ENCODE results near the gene RALGPS2.

DNA sequence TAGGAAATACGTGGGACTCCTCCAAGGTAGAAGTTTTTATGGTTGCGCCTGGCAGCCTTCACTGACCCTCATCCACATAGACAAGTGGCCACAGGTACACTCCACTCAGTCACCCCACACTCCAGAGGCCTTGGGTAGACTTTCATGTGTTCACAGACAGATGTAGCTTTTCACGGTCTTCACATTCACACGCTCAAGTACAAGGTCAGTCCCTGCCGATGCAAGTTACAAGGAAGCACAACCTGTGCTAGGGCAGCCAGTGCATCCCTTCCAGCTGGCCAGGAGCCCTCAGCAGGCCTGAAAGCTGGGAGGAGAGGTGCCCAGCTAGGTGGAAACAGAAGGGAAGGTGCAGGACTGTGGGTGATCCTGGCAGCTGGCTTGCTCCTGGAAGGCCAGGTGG lies 245.1 kb downstream of the RALGPS2 start:
- TF ChIP-seq, protein P1, sequence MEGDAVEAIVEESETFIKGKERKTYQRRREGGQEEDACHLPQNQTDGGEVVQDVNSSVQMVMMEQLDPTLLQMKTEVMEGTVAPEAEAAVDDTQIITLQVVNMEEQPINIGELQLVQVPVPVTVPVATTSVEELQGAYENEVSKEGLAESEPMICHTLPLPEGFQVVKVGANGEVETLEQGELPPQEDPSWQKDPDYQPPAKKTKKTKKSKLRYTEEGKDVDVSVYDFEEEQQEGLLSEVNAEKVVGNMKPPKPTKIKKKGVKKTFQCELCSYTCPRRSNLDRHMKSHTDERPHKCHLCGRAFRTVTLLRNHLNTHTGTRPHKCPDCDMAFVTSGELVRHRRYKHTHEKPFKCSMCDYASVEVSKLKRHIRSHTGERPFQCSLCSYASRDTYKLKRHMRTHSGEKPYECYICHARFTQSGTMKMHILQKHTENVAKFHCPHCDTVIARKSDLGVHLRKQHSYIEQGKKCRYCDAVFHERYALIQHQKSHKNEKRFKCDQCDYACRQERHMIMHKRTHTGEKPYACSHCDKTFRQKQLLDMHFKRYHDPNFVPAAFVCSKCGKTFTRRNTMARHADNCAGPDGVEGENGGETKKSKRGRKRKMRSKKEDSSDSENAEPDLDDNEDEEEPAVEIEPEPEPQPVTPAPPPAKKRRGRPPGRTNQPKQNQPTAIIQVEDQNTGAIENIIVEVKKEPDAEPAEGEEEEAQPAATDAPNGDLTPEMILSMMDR (IDR thresholded peaks at IDR 0.05): no peak
- no peak for TF ChIP-seq POLR2A (IDR thresholded peaks at IDR 0.05)
